Eye (tissue), 1 donor: ENCODE measurements around the gene CACNA1F.
"Not testable (repeated sequence)": the region's sequence is repeated elsewhere in the genome, so short reads cannot be mapped to it uniquely, and the experiment has no call there.

Experiments
- DNase-seq: peaks from one replicate; pipeline ENCODE4 v3.0.0-alpha.2; 2015

The CACNA1F gene

GRCh38 chrX:49173544-49173943 is 59.6 kb downstream of the CACNA1F start:
- not testable (repeated sequence) for DNase-seq

GRCh38 chrX:49172280-49172780 is 60.8 kb downstream of the CACNA1F start:
- peak; percentile 40 for DNase-seq

GRCh38 chrX:49171752-49172279 is 61.3 kb downstream of the CACNA1F start, which contains the start of gene PLP2:
TSS of gene PLP2 (plus strand) at chrX:49171898. CDS start at chrX:49172001, 103 bp downstream.
- peak; percentile 45 for DNase-seq

- no peak for DNase-seq
These were observed 65.4 kb downstream of the CACNA1F start for GRCh38 chrX:49167740-49168108.

GRCh38 chrX:49166914-49167739 is 66.0 kb downstream of the CACNA1F start:
- DNase-seq, result peak; percentile 63

GRCh38 chrX:49165901-49166881 is 66.9 kb downstream of the CACNA1F start:
- peak; percentile 90 for DNase-seq

- no peak for DNase-seq
These were observed 68.4 kb downstream of the CACNA1F start for GRCh38 chrX:49164589-49165360.

GRCh38 chrX:49163555-49164419 is 69.4 kb downstream of the CACNA1F start:
- peak; percentile 90 for DNase-seq

GRCh38 chrX:49162620-49163019 is 70.5 kb downstream of the CACNA1F start, which contains the start of gene MAGIX:
TSS of gene MAGIX (plus strand) at chrX:49162758. CDS start at chrX:49162890, 132 bp downstream.
- DNase-seq, result no peak

GRCh38 chrX:49161632-49162031 is 71.5 kb downstream of the CACNA1F start:
- DNase-seq, result no peak

- DNase-seq, result no peak
These were observed 72.2 kb downstream of the CACNA1F start for GRCh38 chrX:49160908-49161307.

GRCh38 chrX:49157194-49157593 is 75.9 kb downstream of the CACNA1F start:
- DNase-seq, result no peak

GRCh38 chrX:49155900-49156837 is 77.0 kb downstream of the CACNA1F start:
- peak; percentile 93 for DNase-seq

- DNase-seq, result peak; percentile 77
These were observed 77.8 kb downstream of the CACNA1F start for GRCh38 chrX:49155243-49155899.
